HepG2 (cell line): Measurements from ENCODE around the gene SHC3. TPM values are rescaled to one million over a fixed set of nuclear protein-coding genes. Genes with fewer than 3 reads are reported as not detected.

Experiments used
- ATAC-seq: fragments of 200-7000 bp; cut with Tn5 transposase; 3 replicates; pipeline ENCODE4 v1.9.1; 2020; ENCODE audit warnings: mild to moderate bottlenecking, moderate library complexity
- BruUV-seq: library from RNA; stranded (reverse); fragments of 400-500 nt; replicated peaks from 2 replicates; lab custom pipeline; 2021; lab: Mats Ljungman, UMichigan
- CTCF ChIA-PET: fragments of 300-600 bp; formaldehyde crosslinking; extraction: SDS; loops from one replicate; lab custom pipeline; 2021; ENCODE audit warnings: low total read pairs, inconsistent platforms, low intra/inter-chr PET ratio; lab: Yijun Ruan, JAX
- POLR2A ChIA-PET: fragments of 350-600 bp; sonication (Branson Sonifier 250); formaldehyde crosslinking; loops from one replicate; lab custom pipeline; 2020; ENCODE audit warnings: antibody characterized with exemption, inconsistent platforms; lab: Yijun Ruan, JAX
- DNase-seq: peaks from one replicate; pipeline ENCODE4 v3.0.0-alpha.2; 2015; ENCODE audit warnings: low spot score
- FAIRE-seq: peaks from 3 replicates; lab custom pipeline; 2011; peaks lifted over from hg19 to GRCh38; lab: Jason Lieb, UNC
- H2AFZ ChIP-seq: one replicate; pipeline ENCODE4 v1.6.1; 2011; ENCODE audit warnings: low read length, inconsistent platforms
- H3K27ac ChIP-seq: fragments of 300-600 bp; 3 replicates; pipeline ENCODE4 v1.8.0; 2011; ENCODE audit warnings: mixed run types, mild to moderate bottlenecking, mixed read lengths, low read length, inconsistent platforms; ENCODE audit not compliant: insufficient read depth; ENCODE audit errors: extremely low read length
- H3K27me3 ChIP-seq, 2 experiments: fragments of 200-600 bp in 1 of 2; 2 replicates in 1 of 2; 3 replicates in 1 of 2; pipeline versions ENCODE4 v1.6.0 to v1.8.0; 2011; ENCODE audit warnings: low read length in 2 of 2, mild to moderate bottlenecking in 2 of 2, moderate library complexity in 2 of 2, inconsistent platforms in 1 of 2; ENCODE audit not compliant: insufficient read depth in 2 of 2, control insufficient read depth in 1 of 2
- H3K36me3 ChIP-seq, 2 experiments: fragments of 200-600 bp in 1 of 2; replicated peaks in 1 of 2; 2 replicates in 1 of 2; 3 replicates in 1 of 2; pipeline versions ENCODE4 v1.5.1 to v1.8.0; 2011; ENCODE audit warnings: low read length in 2 of 2, inconsistent platforms in 1 of 2; ENCODE audit not compliant: insufficient read depth in 2 of 2, control insufficient read depth in 1 of 2
- H3K4me1 ChIP-seq: 2 replicates; pipeline ENCODE4 v1.5.1; 2012; ENCODE audit warnings: low read length, inconsistent platforms; ENCODE audit not compliant: insufficient read depth
- H3K4me2 ChIP-seq: 2 replicates; pipeline ENCODE4 v1.6.0; 2011; ENCODE audit warnings: low read depth, low read length, inconsistent platforms
- H3K4me3 ChIP-seq, 3 experiments: fragments of 200-600 bp in 1 of 3; sonication (generic), shearing (Covaris generic) in 1 of 3; replicated peaks in 1 of 3; 2 replicates each; pipeline ENCODE4 v1.5.1; 2011 to 2016; ENCODE audit warnings: low read length in 3 of 3, inconsistent platforms in 2 of 3, low read depth in 2 of 3, mild to moderate bottlenecking in 2 of 3, control low read depth in 1 of 3, mixed read lengths in 1 of 3; ENCODE audit not compliant: insufficient read depth in 1 of 3
- H3K79me2 ChIP-seq: one replicate; pipeline ENCODE4 v1.6.1; 2011; ENCODE audit warnings: low read length, inconsistent platforms; ENCODE audit not compliant: insufficient read depth
- H3K9ac ChIP-seq: 2 replicates; pipeline ENCODE4 v1.6.0; 2011; ENCODE audit warnings: mild to moderate bottlenecking, low read depth, low read length, inconsistent platforms; ENCODE audit not compliant: insufficient read depth
- H3K9me3 ChIP-seq: 2 replicates; pipeline ENCODE4 v1.5.1; 2012; ENCODE audit warnings: mild to moderate bottlenecking, low read length
- H4K20me1 ChIP-seq: 2 replicates; pipeline ENCODE4 v1.6.0; 2011; ENCODE audit warnings: inconsistent platforms, mild to moderate bottlenecking, low read length, moderate library complexity; ENCODE audit not compliant: insufficient read depth
- CENPBD1 ChIP-seq: sonication (generic); formaldehyde crosslinking; IDR thresholded peaks from 2 replicates; pipeline ENCODE4 v1.8.0; 2022; ENCODE audit warnings: missing genetic modification reagents, low read depth, mild to moderate bottlenecking, borderline replicate concordance
- HNF4A ChIP-seq: sonication (generic); formaldehyde crosslinking; IDR thresholded peaks from 2 replicates; pipeline ENCODE4 v1.4.0; 2020; ENCODE audit warnings: missing genetic modification reagents
- NFAT5 ChIP-seq: sonication (generic); formaldehyde crosslinking; IDR thresholded peaks from 2 replicates; pipeline ENCODE4 v1.4.0; 2020; ENCODE audit warnings: missing genetic modification reagents
- ZNF264 ChIP-seq: sonication (generic); formaldehyde crosslinking; IDR thresholded peaks from 2 replicates; pipeline ENCODE4 v1.4.0; 2020; ENCODE audit warnings: missing genetic modification reagents
- ZNF652 ChIP-seq: IDR thresholded peaks from 2 replicates; pipeline ENCODE4 v1.6.1; 2016; ENCODE audit warnings: low read depth, borderline replicate concordance
- ZSCAN25 ChIP-seq: sonication (generic); formaldehyde crosslinking; IDR thresholded peaks from 2 replicates; pipeline ENCODE4 v1.8.0; 2022; ENCODE audit warnings: mild to moderate bottlenecking, missing genetic modification reagents
- WGBS: methylation state at CpG from one replicate; pipeline ENCODE4 v1.1.6; 2017; ENCODE audit warnings: low lambda C conversion rate; 5-methylcytosine and 5-hydroxymethylcytosine counted together
- in situ Hi-C: cut with HindIII; loops from 2 replicates; pipeline ENCODE4 v1.10.0; 2017; ENCODE audit warnings: low pct_unique_long_range_greater_than_20kb; ENCODE audit not compliant: extremely low pct_ligation_motif_present
- intact Hi-C: fragments of 100-400 bp; cut with micrococcal nuclease; formaldehyde crosslinking; loops from one replicate; pipeline ENCODE4 v1.10.0; 2022; ENCODE audit not compliant: unreplicated experiment
- polyA plus RNA-seq, 8 experiments: library from polyadenylated mRNA; depleted of rRNA in 3 of 8; stranded (reverse) in 7 of 8; unstranded in 1 of 8; fragments of >200 nt; fragmentation: Illumina TruSeq in 4 of 8; extraction: Trizol in 4 of 8; gene quantifications; 2 replicates each; pipeline versions ENCODE4 v1.2.1 to v1.2.3, GENCODE V29; 2011 to 2016; ENCODE audit warnings: low read depth in 4 of 8, missing spikeins in 1 of 8, mixed read lengths in 1 of 8; ENCODE audit not compliant: insufficient read depth in 1 of 8
- total RNA-seq, 5 experiments: library from RNA; depleted of rRNA; stranded (reverse); fragments of >200 nt; fragmentation: Illumina TruSeq; extraction: Trizol; gene quantifications; 2 replicates each; pipeline ENCODE4 v1.2.3, GENCODE V29; 2016; ENCODE audit warnings: low read depth in 1 of 5

The SHC3 gene
- total and polyA plus RNA-seq, 2 of the 13 experiments (the other 11 are each of a cell fraction or from before 2014, with no cell fraction given) = 0.09 to 0.89 TPM

- DNase-seq = peak; percentile 18
- BruUV-seq = no TSS peak
- peaks cover 11% of the 10 kb centered on the region; the same call in 1 of the 2 replicates for H3K4me1 ChIP-seq
- no peak overlapping the region for H3K9ac ChIP-seq
- H3K27ac ChIP-seq = no peak overlapping the region
- TF ChIP-seq ZNF264 (CRISPR knock-in tag) = peak; percentile 59; the same call in 1 of the 2 replicates
- TF ChIP-seq NFAT5 = no peak
- TF ChIP-seq ZNF652 (CRISPR knock-in tag) = peak; percentile 75
- no peak for TF ChIP-seq CENPBD1 (CRISPR knock-in tag)
- peak; percentile 44 for TF ChIP-seq HNF4A (CRISPR knock-in tag)
- TF ChIP-seq ZSCAN25 (CRISPR knock-in tag) = no peak
- no peaks in the 10 kb centered on the region for H4K20me1 ChIP-seq
- in situ Hi-C loops = no loop called here
- H3K4me3 ChIP-seq = no peak overlapping the region
- no peaks in the 10 kb centered on the region for H3K36me3 ChIP-seq
- peaks cover 0 to 24% of the 10 kb centered on the region in 2 experiments; a peak in 3 of 5 replicates for H3K27me3 ChIP-seq
- no peak for FAIRE-seq
- H3K79me2 ChIP-seq = no peaks in the 10 kb centered on the region
- CTCF ChIA-PET = no interaction called here
- POLR2A ChIA-PET = no interaction called here
- no peak overlapping the region for H2AFZ ChIP-seq
- ATAC-seq = peak; percentile 64; the same call in 2 of the 3 replicates
- intact Hi-C loops = no loop called here
- H3K9me3 ChIP-seq = no peaks in the 10 kb centered on the region
- H3K4me2 ChIP-seq = no peak overlapping the region
- 18% methylated on average over 2 of the region's 2 CpGs for WGBS
These were observed 185.3 kb downstream of the SHC3 start for GRCh38 chr9:88993327-88993726.
